Stimulated activated CD8-positive, alpha-beta memory T cell treated with anti-CD3 and anti-CD28 coated beads, Interleukin-7, amount 100 ng/mL, for 1 hour (primary cell): Measurements from ENCODE around the gene PPFIBP2.

Experiments
- DNase-seq, 2 donors: peaks; one replicate each; pipeline ENCODE4 v3.0.0-alpha.2; 2020; ENCODE audit warnings: low read depth in 2 of 2

Gene PPFIBP2

DNA sequence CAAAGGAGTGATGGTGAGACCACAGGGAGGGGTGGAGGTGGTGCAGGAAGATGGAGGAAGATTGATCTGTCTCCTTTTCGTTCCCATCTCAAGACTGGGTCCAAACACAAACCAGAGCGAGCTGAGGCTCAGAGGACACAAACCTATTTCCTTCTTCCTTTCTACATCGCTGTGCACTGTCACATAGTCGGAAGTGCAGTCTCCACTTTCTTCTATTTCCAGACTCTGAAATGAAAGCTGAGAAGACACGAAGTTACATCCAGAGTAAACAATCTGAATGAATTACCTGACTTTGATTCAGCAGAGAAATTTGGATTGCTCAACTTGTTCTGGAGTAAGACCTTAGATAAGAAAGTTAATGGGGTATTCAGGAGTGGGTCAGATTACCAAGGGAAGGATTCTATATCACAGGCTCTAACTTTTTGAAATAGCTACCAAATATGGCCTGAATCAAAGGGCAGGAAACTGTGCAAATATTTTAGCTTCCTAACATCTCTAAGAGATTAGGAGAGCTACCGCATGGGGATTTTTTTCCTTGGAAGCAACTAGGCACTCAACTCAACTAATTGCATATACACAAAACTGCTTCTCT lies 178.1 kb downstream of the PPFIBP2 start:
- DNase-seq: no peak

DNA sequence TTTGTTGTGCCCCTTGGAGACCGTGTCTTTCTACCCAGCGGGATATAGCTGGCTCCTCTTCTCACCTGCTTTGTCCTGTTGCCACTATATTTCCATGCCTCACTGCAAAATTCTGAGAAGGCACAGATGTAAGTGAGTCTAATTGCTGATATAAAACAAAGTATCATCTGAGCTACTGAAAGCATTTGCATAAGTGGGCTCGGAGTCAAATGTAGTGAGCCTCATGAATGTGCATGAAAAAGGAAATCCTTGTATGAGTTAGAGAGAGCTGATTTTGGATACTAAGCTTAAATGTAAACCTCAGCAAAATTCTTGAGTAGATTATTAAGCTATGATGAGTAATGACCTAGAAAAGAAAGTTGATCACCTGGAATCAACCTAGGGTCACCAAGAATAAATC lies 178.6 kb downstream of the PPFIBP2 start:
- DNase-seq: no peak

DNA sequence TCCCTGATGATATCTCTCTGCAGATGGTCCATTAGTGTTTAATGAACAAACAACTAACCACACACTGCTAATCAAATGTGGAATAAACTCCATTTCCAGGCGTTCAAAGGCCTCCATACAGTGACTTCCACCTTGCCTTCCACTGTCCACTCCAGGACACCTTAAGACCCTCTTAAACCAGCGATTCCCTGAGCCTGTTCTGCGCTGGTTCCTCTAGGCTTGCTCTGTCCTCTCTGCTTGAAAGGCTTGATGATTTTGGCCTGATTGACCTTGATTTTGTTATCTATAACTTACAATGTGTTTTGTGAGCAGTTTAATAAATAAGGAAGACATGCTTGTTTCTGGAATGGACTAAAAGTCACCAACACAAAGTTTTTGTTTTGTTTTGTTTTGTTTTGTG lies 180.4 kb downstream of the PPFIBP2 start:
- no peak for DNase-seq

DNA sequence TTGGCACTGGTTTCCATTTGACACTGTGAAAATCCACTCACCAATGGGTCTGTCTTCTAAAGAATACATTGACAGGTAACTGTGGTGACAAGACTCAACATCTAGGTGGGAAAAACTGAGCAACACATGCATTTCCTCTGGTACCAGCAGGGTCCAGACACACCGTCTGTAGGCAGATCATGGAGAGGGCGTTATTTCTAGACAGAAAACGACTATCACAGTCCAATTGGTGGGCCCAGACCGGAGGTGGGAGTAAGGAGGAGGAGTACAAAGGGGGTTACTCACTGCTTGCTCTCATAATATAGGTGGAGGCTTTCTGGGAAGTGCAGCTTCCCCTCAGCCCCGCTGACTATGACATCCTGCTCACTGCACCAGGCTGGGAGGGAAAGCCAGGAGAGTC lies 182.6 kb downstream of the PPFIBP2 start:
- DNase-seq: no peak
